HG02678 (cell line): ENCODE data around the gene IGF1.

ENCODE experiments used
- ATAC-seq: cut with Tn5 transposase; IDR thresholded peaks from one replicate; pipeline ENCODE4 v1.9.1; 2021; ENCODE audit warnings: mild to moderate bottlenecking, moderate library complexity; ENCODE audit not compliant: unreplicated experiment

IGF1 gene

GRCh38 chr12:102429211-102430154 is 50.9 kb downstream of the IGF1 start:
- ATAC-seq, result no peak

- ATAC-seq, result no peak
These were observed 52.8 kb downstream of the IGF1 start for GRCh38 chr12:102427543-102427941.

GRCh38 chr12:102426599-102427542 is 53.5 kb downstream of the IGF1 start:
- no peak for ATAC-seq

- ATAC-seq, result no peak
These were observed 55.0 kb downstream of the IGF1 start for GRCh38 chr12:102425109-102426039.

- no peak for ATAC-seq
These were observed 56.9 kb downstream of the IGF1 start for GRCh38 chr12:102423462-102423861.

- ATAC-seq, result no peak
These were observed 58.4 kb downstream of the IGF1 start for GRCh38 chr12:102421802-102422583.

- no peak for ATAC-seq
These were observed 61.1 kb downstream of the IGF1 start for GRCh38 chr12:102419094-102419764.

GRCh38 chr12:102417055-102417454 is 63.3 kb downstream of the IGF1 start:
- ATAC-seq, result no peak

- no peak for ATAC-seq
These were observed 64.8 kb downstream of the IGF1 start for GRCh38 chr12:102415515-102415914.

GRCh38 chr12:102413396-102413795 is 67.0 kb downstream of the IGF1 start:
- ATAC-seq, result no peak

- ATAC-seq, result no peak
These were observed 69.9 kb downstream of the IGF1 start for GRCh38 chr12:102410511-102410910.

- no peak for ATAC-seq
These were observed 71.7 kb downstream of the IGF1 start for GRCh38 chr12:102408487-102409297.

- ATAC-seq, result no peak
These were observed 72.4 kb downstream of the IGF1 start for GRCh38 chr12:102407776-102408486.

GRCh38 chr12:102406033-102406584 is 74.3 kb downstream of the IGF1 start:
- ATAC-seq, result peak; percentile 64

- ATAC-seq, result no peak
These were observed 79.3 kb downstream of the IGF1 start for GRCh38 chr12:102401087-102401486.

- no peak for ATAC-seq
These were observed 80.7 kb downstream of the IGF1 start for GRCh38 chr12:102399653-102400052.

GRCh38 chr12:102396276-102396675 is 84.1 kb downstream of the IGF1 start:
- ATAC-seq, result no peak
